Loucy (cell line): ENCODE results near the gene GNAQ.

Source experiments
- CTCF ChIP-seq: fragments of 200-600 bp; sonication (generic); conservative IDR thresholded peaks from 2 replicates; pipeline ENCODE4 v1.5.1; 2014; ENCODE audit warnings: mild to moderate bottlenecking, antibody characterized with exemption, low read length
- EZH2phosphoT487 ChIP-seq: fragments of 200-600 bp; IDR thresholded peaks from 2 replicates; pipeline ENCODE4 v1.6.1; 2018; ENCODE audit warnings: antibody characterized with exemption, mild to moderate bottlenecking, moderate library complexity, borderline replicate concordance

GRCh38 chr9:77735494-77735893 lies 296.1 kb downstream of the GNAQ start:
- TF ChIP-seq CTCF (no peak), EZH2phosphoT487 (no peak)
